RWPE1 (cell line): ENCODE measurements around the gene TTC34.
"Not testable (repeated sequence)": the region's sequence is repeated elsewhere in the genome, so short reads cannot be mapped to it uniquely, and the experiment has no call there.

Experiments used
- CTCF ChIA-PET: fragments of 350-600 bp; sonication (Branson Sonifier 250); formaldehyde crosslinking; extraction: SDS; loops from one replicate; lab custom pipeline; 2021; lab: Yijun Ruan, JAX
- POLR2A ChIA-PET: fragments of 400-600 bp; formaldehyde crosslinking; extraction: SDS; loops from one replicate; lab custom pipeline; 2020; ENCODE audit warnings: antibody characterized with exemption; ENCODE audit not compliant: low non-redundant PET; lab: Yijun Ruan, JAX
- DNase-seq: peaks from one replicate; pipeline ENCODE4 v3.0.0; 2012; ENCODE audit warnings: low spot score
- H3K27ac ChIP-seq: fragments of 450-650 bp; 2 replicates; pipeline ENCODE4 v1.5.1; 2017
- TF ChIP-seq, protein P1 (sequence below): fragments of 450-650 bp; conservative IDR thresholded peaks from 2 replicates; pipeline ENCODE4 v1.5.1; 2017; ENCODE audit warnings: low read depth, mild to moderate bottlenecking

The TTC34 gene

DNA sequence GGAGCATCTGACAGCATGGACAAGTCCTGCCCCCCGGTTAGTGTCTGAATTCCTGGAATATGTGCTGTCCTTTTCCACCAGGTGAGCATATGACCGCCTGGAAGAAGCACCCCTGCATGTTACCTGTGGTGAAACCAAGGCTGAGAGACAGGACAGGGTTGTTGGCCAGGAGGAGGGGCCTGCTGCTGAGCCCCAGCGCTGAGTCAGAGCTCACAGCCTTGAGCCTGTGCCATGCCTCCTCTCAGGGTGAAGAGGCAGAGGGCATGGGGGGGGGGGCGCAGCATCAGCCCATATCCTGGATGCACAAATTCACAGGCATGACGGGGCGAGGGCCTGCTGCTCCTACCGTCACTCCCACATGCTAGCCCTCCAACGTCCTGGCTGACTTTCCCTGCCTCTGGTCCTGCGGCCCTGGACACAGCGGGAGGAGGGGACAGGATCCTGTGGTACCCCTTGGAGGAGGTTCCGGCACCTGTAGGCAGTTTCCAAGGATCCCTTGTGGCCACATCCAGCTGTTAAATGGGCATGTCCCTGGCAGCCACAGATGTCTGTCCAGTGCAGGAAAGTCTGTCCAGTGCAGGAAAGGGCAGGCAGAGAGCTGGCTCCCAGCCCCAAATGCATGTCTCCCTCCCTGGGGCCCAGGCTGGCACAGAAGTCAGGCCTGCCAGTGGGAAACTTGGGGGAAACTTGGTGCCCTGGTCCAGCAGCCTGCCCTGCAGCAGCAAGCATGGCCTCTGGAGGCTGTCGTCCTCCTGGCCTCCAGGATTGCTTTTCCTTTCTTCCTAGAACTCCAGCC is 23.9 kb downstream of the TTC34 start:
- no peak overlapping the region for H3K27ac ChIP-seq
- no peak for DNase-seq
- ChIA-PET CTCF (interaction anchor here (1.1 kb wide), 1 partner anchor 24 kb away, joined by 4 read pairs; the partner anchor contains the start of gene TTC34), POLR2A (interaction anchor here (0.6 kb wide), 1 partner anchor 192 kb away, joined by 4 read pairs; no protein-coding TSS in a partner anchor)
- TF ChIP-seq, protein P1, sequence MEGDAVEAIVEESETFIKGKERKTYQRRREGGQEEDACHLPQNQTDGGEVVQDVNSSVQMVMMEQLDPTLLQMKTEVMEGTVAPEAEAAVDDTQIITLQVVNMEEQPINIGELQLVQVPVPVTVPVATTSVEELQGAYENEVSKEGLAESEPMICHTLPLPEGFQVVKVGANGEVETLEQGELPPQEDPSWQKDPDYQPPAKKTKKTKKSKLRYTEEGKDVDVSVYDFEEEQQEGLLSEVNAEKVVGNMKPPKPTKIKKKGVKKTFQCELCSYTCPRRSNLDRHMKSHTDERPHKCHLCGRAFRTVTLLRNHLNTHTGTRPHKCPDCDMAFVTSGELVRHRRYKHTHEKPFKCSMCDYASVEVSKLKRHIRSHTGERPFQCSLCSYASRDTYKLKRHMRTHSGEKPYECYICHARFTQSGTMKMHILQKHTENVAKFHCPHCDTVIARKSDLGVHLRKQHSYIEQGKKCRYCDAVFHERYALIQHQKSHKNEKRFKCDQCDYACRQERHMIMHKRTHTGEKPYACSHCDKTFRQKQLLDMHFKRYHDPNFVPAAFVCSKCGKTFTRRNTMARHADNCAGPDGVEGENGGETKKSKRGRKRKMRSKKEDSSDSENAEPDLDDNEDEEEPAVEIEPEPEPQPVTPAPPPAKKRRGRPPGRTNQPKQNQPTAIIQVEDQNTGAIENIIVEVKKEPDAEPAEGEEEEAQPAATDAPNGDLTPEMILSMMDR = no peak

DNA sequence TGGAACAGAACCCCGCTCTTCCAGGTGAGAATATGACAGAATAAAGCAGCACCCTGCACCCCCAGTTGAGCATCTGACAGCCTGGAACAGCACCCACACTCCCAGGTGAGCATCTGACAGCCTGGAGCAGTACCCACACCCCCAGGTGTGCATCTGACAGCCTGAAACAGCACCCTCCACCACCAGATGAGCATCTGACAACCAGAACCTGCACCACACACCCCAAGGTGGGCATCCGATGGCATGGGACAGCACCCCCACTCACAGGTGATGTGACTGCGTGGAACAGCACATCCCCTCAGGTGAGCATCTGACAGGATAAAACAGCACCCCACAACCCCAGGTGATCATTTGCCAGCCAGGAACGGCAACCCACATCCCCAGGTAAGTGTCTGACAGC is 26.2 kb downstream of the TTC34 start:
- DNase-seq, H3K27ac ChIP-seq, POLR2A ChIA-PET, CTCF ChIA-PET: not testable (repeated sequence)

DNA sequence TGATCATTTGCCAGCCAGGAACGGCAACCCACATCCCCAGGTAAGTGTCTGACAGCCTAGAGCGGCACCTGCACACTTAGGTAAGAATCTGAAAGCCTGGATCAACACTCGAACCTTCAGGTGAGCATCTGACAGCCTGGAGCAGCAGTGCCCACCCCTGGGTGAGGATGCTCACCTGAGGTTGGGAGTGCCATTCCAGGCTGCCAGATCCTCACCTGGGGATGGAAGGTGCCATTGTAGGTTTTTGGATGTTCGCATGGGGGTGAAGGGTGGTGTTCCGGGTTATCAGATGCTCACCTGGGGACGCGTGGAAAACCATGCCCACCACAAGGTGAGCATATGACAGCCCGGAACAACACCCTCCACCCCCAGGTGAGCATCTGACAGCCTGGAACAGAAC is 33.4 kb downstream of the TTC34 start:
- DNase-seq, POLR2A ChIA-PET, CTCF ChIA-PET, H3K27ac ChIP-seq: not testable (repeated sequence)

DNA sequence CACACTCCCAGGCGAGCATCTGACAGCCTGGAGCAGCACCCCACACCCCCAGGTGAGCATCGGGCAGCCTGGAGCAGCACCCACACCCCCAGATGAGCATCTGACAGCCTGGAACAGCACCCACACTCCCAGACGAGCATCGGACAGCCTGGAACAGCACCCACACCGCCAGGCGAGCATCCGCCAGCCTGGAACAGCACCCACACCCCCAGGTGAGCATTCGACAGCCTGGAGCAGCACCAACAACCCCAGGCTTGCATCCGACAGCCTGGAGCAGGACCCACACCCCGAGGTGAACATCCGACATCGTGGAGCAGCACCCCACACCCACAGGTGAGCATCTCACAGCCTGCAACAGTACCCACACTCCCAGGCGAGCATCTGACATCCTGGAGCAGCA is 42.1 kb downstream of the TTC34 start:
- H3K27ac ChIP-seq, CTCF ChIA-PET, DNase-seq, POLR2A ChIA-PET: not testable (repeated sequence)

DNA sequence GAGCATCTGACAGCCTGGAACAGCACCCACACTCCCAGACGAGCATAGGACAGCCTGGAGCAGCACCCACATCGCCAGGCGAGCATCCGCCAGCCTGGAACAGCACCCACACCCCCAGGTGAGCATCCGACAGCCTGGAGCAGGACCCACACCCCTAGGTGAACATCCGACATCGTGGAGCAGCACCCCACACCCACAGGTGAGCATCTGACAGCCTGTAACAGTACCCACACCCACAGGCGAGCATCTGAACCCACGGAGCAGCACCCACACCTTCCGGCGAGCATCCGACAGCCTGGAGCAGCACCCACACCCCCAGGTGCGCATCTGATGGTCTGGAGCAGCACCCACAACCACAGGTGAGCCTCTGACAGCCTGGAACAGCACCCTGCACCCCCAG is 44.0 kb downstream of the TTC34 start:
- H3K27ac ChIP-seq, POLR2A ChIA-PET, CTCF ChIA-PET, DNase-seq: not testable (repeated sequence)

DNA sequence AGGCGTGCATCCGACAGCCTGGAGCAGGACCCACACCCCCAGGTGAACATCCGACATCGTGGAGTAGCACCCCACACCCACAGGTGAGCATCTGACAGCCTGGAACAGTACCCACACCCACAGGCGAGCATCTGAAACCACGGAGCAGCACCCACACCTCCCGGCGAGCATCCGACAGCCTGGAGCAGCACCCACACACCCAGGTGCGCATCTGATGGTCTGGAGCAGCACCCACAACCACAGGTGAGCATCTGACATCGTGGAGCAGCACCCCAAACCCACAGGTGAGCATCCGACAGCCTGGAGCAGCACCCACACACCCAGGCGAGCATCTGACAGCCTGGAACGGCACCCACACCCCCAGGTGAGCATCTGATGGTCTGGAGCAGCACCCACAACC is 46.1 kb downstream of the TTC34 start:
- DNase-seq, POLR2A ChIA-PET, CTCF ChIA-PET, H3K27ac ChIP-seq: not testable (repeated sequence)

DNA sequence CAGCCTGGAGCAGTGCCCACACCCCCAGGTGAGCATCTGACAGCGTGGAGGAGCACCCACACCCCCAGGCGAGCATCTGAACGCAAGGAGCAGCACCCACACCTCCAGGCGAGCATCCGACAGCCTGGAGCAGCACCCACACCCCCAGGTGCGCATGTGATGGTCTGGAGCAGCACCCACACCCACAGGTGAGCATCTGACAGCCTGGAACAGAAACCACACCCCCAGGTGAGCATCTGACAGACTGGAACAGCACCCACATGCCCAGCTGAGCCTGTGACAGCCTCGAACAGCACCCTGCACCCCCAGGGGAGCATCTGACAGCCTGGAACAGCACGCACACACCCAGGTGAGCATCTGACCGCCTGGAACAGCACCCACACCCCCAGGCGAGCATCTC is 46.9 kb downstream of the TTC34 start:
- CTCF ChIA-PET = not testable (repeated sequence)

DNA sequence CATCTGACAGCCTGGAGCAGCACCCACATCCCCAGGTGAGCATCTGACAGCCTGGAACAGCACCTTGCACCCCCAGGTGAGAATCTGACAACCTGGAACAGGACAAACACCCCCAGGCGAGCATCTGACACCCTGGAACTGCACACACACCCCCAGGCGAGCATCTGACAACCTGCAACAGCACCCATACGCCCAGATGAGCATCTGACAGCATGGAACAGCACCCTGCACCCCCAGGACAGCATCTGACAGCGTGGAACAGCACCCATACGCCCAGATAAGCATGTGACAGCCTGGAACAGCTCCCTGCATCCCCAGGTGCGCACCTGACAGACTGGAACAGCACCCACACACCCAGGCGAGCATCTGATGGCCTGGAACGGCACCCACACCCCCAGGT is 49.0 kb downstream of the TTC34 start:
- CTCF ChIA-PET, POLR2A ChIA-PET, H3K27ac ChIP-seq, DNase-seq: not testable (repeated sequence)

More for the DNA sequence above, 46.9 kb downstream of the TTC34 start:
- H3K27ac ChIP-seq, POLR2A ChIA-PET, DNase-seq: not testable (repeated sequence)

DNA sequence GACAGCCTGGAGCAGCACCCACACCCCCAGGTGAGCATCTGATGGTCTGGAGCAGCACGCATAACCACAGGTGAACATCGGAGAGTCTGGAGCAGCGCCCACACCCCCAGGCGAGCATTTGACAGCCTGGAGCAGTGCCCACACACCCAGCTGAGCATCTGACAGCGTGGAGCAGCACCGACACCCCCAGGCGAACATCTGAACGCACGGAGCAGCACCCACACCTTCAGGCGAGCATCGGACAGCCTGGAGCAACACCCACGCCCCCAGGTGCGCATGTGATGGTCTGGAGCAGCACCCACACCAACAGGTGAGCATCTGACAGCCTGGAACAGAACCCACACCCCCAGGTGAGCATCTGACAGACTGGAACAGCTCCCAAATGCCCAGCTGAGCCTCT is 49.6 kb downstream of the TTC34 start:
- POLR2A ChIA-PET, CTCF ChIA-PET, H3K27ac ChIP-seq, DNase-seq: not testable (repeated sequence)

DNA sequence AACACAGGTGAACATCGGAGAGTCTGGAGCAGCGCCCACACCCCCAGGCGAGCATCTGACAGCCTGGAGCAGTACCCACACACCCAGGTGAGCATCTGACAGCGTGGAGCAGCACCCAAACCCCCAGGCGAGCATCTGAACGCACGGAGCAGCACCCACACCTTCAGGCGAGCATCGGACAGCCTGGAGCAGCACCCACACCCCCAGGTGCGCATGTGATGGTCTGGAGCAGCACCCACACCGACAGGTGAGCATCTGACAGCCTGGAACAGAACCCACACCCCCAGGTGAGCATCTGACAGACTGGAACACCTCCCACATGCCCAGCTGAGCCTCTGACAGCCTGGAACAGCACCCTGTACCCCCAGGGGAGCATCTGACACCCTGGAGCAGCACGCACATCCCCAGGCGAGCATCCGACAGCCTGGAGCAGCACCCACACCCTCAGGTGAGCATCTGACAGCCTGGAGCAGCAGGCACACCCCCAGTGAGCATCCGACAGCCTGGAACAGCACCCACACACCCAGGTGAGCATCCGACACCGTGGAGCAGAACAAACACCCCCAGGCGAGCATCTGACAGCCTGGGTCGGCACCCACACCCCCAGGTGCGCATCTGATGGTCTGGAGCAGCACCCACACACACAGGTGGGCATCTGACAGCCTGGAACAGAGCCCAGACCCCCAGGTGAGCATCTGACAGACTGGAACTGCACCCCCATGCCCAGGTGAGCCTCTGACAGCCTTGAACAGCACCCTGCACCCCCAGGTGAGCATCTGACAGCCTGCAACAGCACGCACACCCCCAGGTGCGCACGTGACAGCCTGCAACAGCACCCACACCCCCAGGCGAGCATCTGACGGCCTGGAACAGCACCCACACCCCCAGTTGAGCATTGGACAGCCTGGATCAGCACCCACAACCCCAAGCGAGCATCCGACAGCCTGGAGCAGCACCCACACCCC is 50.4 kb downstream of the TTC34 start:
- CTCF ChIA-PET, POLR2A ChIA-PET, DNase-seq, H3K27ac ChIP-seq: not testable (repeated sequence)

DNA sequence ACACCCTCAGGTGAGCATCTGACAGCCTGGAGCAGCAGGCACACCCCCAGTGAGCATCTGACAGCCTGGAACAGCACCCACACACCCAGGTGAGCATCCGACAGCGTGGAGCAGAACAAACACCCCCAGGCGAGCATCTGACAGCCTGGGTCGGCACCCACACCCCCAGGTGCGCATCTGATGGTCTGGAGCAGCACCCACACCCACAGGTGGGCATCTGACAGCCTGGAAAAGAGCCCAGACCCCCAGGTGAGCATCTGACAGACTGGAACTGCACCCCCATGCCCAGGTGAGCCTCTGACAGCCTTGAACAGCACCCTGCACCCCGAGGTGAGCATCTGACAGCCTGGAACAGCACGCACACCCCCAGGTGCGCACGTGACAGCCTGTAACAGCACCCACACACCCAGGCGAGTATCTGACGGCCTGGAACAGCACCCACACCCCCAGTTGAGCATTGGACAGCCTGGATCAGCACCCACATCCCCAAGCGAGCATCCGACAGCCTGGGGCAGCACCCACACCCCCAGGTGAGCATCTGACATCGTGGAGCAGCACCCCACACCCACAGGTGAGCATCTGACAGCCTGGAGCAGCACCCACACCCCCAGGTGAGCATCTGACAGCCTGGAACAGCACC is 51.3 kb downstream of the TTC34 start:
- CTCF ChIA-PET, POLR2A ChIA-PET, DNase-seq, H3K27ac ChIP-seq: not testable (repeated sequence)

DNA sequence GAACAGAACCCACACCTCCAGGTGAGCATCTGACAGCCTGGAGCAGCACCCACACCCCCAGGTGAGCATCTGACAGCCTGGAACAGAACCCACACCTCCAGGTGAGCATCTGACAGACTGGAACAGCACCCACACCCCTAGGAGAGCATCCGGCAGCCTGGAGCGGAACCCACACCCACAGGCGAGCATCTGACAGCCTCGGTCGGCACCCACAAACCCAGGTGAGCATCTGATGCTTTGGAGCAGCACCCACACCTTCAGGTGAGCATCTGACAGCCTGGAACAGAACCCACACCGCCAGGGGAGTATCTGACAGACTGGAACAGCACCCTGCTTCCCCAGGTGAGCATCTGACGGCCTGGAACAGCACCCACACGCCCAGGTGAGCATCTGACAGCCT is 52.9 kb downstream of the TTC34 start:
- H3K27ac ChIP-seq, CTCF ChIA-PET, POLR2A ChIA-PET, DNase-seq: not testable (repeated sequence)

DNA sequence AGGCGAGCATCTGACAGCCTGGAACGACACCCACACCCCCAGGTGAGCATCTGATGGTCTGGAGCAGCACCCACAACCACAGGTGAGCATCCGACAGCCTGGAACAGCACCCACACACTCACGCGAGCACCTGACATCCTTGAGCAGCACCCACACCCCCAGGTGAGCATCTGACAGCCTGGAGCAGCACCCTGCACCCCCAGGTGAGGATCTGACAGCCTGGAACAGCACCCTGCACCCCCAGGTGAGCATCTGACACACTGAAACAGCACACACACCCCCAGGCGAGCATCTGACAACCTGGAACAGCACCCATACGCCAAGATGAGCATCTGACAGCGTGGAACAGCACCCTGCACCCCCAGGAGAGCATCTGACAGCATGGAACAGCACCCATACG is 106.7 kb downstream of the TTC34 start:
- POLR2A ChIA-PET, CTCF ChIA-PET, H3K27ac ChIP-seq, DNase-seq: not testable (repeated sequence)

DNA sequence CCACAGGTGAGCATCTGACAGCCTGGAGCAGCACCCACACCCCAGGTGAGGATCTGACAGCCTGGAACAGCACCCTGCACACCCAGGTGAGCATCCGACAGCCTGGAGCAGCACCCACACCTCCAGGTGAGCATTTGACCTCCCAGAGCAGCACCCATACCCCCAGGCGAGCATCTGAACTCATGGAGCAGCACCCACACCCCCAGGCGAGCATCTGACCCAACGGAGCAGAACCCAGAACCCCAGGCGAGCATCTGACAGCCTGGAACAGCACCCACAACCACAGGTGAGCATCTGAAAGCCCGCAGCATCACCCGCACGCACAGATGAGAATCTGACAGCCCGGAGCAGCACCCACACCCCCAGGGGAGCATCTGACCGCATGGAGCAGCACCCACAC is 111.3 kb downstream of the TTC34 start:
- POLR2A ChIA-PET, CTCF ChIA-PET, DNase-seq, H3K27ac ChIP-seq: not testable (repeated sequence)

DNA sequence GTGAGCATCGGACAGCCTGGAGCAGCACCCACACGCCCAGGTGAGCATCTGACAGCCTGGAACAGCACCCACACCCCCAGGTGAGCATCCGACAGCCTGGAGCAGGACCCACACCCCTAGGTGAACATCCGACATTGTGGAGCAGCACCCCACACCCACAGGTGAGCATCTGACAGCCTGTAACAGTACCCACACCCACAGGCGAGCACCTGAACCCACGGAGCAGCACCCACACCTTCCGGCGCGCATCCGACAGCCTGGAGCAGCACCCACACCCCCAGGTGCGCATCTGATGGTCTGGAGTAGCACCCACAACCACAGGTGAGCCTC is 113.2 kb downstream of the TTC34 start:
- DNase-seq, CTCF ChIA-PET, POLR2A ChIA-PET, H3K27ac ChIP-seq: not testable (repeated sequence)
